Thoracic aorta (tissue), 2 donors: ENCODE results near the gene MTERF2. TPM values are rescaled to one million over a fixed set of nuclear protein-coding genes. Genes with fewer than 3 reads are reported as not detected.
"Not testable (repeated sequence)": the region's sequence is repeated elsewhere in the genome, so short reads cannot be mapped to it uniquely, and the experiment has no call there.

Experiments used
- ATAC-seq: fragments of 150-250 bp; one replicate; pipeline ENCODE4 v1.8.0; 2017; ENCODE audit warnings: low read depth; ENCODE audit not compliant: insufficient number of reproducible peaks, low FRiP score
- DNase-seq: peaks from one replicate; pipeline ENCODE4 v3.0.0-alpha.2; 2020; ENCODE audit warnings: low spot score
- H3K27ac ChIP-seq, 2 donors: fragments of 200-600 bp; sonication (generic); 1 replicate in 1 of 2; 2 replicates in 1 of 2; pipeline ENCODE4 v1.5.1; 2016; ENCODE audit warnings: mild to moderate bottlenecking in 2 of 2, moderate library complexity in 2 of 2
- H3K27me3 ChIP-seq: fragments of 200-600 bp; sonication (generic); replicated peaks from 2 replicates; pipeline ENCODE4 v1.6.0; 2016; ENCODE audit warnings: mild to moderate bottlenecking; ENCODE audit not compliant: insufficient read depth
- H3K36me3 ChIP-seq: fragments of 200-600 bp; sonication (generic); one replicate; pipeline ENCODE4 v1.5.1; 2016
- H3K4me1 ChIP-seq, 2 donors: fragments of 200-600 bp; sonication (generic); 1 replicate in 1 of 2; 2 replicates in 1 of 2; pipeline versions ENCODE4 v1.5.1 to v1.6.0; 2016; ENCODE audit warnings: low read depth in 2 of 2, mild to moderate bottlenecking in 1 of 2; ENCODE audit not compliant: control insufficient read depth in 1 of 2
- H3K4me3 ChIP-seq: fragments of 200-600 bp; sonication (generic); 2 replicates; pipeline ENCODE4 v1.5.1; 2016; ENCODE audit warnings: mild to moderate bottlenecking
- H3K9me3 ChIP-seq: fragments of 200-600 bp; sonication (generic); 2 replicates; pipeline ENCODE4 v1.5.1; 2016
- total RNA-seq, 2 donors: library from RNA; depleted of rRNA; stranded (reverse); fragments of >200 nt; gene quantifications; one replicate each; pipeline versions ENCODE4 v1.1.0 to v1.2.3, GENCODE V29; 2016
- TF ChIP-seq, protein P1 (sequence below): fragments of 200-600 bp; sonication (generic); IDR thresholded peaks from one replicate; pipeline ENCODE4 v1.5.1; 2019; ENCODE audit warnings: antibody characterized with exemption

MTERF2 gene
- total RNA-seq, 2 donors from 2014 or later: 5.8 to 11.1 TPM

DNA sequence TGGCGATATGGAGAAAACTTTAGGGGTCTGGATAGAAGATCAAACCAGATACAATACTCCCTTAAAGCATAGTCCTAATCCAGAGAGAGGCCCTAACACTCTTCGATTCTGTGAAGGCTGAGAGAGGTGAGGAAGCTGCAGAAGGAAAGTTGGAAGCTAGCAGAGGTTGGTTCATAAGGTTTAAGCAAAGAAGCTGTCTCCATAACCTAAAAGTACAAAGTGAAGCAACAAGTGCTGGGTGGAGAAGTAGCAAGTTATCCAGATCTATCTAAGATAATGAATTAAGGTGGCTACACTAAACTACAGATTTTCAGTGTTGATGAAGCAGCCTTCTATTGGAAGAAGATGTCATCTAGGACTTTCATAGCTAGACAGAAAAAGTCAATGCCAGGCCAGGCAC is 24.6 kb upstream of the MTERF2 start:
- ATAC-seq (no peak), DNase-seq (no peak)
- no peak overlapping the region for H3K27ac ChIP-seq
- no peak overlapping the region for H3K4me3 ChIP-seq
- no peaks in the 10 kb centered on the region for H3K9me3 ChIP-seq
- H3K36me3 ChIP-seq: no peaks in the 10 kb centered on the region
- no peaks in the 10 kb centered on the region for H3K27me3 ChIP-seq
- TF ChIP-seq, protein P1, sequence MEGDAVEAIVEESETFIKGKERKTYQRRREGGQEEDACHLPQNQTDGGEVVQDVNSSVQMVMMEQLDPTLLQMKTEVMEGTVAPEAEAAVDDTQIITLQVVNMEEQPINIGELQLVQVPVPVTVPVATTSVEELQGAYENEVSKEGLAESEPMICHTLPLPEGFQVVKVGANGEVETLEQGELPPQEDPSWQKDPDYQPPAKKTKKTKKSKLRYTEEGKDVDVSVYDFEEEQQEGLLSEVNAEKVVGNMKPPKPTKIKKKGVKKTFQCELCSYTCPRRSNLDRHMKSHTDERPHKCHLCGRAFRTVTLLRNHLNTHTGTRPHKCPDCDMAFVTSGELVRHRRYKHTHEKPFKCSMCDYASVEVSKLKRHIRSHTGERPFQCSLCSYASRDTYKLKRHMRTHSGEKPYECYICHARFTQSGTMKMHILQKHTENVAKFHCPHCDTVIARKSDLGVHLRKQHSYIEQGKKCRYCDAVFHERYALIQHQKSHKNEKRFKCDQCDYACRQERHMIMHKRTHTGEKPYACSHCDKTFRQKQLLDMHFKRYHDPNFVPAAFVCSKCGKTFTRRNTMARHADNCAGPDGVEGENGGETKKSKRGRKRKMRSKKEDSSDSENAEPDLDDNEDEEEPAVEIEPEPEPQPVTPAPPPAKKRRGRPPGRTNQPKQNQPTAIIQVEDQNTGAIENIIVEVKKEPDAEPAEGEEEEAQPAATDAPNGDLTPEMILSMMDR: no peak
- H3K4me1 ChIP-seq: no peaks in the 10 kb centered on the region

DNA sequence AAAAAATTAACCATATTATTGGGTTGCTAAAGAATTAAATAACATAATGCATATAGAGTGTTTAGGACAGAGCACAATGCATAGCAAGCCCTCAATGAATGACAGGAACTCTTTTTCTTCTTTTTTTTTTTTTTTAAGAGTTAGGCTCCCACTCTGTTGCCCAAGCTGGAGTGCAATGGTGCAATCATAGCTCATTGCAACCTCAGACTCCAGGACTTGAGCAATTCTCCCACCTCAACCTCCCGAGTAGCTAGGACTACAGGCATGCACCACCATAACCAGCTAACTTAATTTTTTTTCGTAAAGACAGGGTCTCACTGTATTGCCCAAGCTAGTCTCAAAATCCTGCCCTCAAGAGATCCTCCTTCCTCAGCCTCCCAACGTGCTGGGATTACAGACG is 20.5 kb upstream of the MTERF2 start:
- DNase-seq: no peak
- no peak overlapping the region for H3K4me3 ChIP-seq
- no peak for ATAC-seq
- no peaks in the 10 kb centered on the region for H3K9me3 ChIP-seq
- TF ChIP-seq, protein P1: no peak
- H3K4me1 ChIP-seq: peaks cover 9 to 17% of the 10 kb centered on the region in 2 donors
- H3K27ac ChIP-seq: no peak overlapping the region
- no peaks in the 10 kb centered on the region for H3K27me3 ChIP-seq
- no peaks in the 10 kb centered on the region for H3K36me3 ChIP-seq

DNA sequence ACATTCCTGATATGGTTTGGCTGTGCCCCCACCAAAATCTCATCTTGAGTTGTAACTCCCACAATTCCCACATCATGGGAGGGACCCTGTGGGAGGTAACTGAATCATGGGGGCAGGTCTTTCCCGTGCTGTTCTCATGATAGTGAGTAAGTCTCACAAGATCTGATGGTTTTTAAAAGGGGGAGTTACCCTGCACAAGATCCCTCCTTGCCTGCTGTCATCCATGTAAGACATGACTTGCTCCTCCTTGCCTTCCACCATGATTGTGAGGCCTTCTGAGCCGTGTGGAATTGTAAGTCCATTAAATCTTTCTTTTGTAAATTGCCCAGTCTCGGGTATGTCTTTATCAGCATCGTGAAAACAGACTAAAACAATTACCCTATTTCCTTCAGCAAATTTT is 15.7 kb upstream of the MTERF2 start:
- not testable (repeated sequence) for ATAC-seq, H3K4me3 ChIP-seq

DNA sequence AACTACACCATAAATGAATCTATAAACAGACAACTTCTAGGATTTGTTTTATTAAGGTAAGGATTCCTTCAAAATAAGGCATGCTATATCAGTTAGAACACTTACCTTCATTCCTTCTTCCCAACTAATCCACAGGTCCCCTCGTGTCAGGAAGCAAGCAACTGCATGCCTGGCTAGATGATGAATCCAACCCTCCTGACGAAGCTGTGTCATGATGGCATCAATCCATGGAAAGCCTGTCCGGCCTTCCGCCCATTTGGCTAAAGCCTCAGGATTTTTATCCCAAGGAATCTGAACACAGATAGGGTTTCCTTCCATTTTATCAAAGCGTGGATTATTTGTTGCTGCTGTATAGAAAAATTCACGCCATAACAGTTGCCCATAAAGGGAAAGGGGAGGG is 12.5 kb upstream of the MTERF2 start:
- TF ChIP-seq, protein P1: no peak
- Histone ChIP-seq H3K27me3 (no peaks in the 10 kb centered on the region), H3K36me3 (peaks cover 5% of the 10 kb centered on the region), H3K27ac (no peak overlapping the region), H3K4me3 (no peak overlapping the region), H3K9me3 (no peaks in the 10 kb centered on the region), H3K4me1 (peaks cover 0 to 4% of the 10 kb centered on the region in 2 donors)
- ATAC-seq (no peak), DNase-seq (no peak)

More for the DNA sequence above, 15.7 kb upstream of the MTERF2 start:
- DNase-seq, H3K9me3 ChIP-seq, H3K27me3 ChIP-seq, H3K36me3 ChIP-seq, H3K27ac ChIP-seq: not testable (repeated sequence)
- peaks cover 9 to 17% of the 10 kb centered on the region in 2 donors for H3K4me1 ChIP-seq

DNA sequence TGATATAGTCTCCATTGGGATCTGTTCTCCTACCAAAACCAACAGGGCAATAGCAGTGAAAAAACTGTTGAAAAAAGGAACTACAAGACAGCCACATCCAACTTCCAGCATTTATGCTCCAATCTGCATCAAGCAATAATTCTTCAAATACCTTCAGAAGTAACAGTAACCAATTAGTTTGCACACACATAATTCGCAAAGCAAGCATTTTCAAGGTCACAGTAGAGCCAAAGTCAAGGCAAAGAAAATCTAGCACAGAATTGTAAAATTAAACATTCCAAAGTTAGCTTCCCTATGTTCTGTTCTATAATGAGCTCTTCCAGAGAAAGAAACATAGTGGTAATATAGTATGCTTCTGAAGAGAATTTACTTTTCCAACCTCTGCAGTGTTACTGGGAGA is 11.0 kb upstream of the MTERF2 start:
- Histone ChIP-seq H3K9me3 (no peaks in the 10 kb centered on the region), H3K4me1 (peaks cover 0 to 4% of the 10 kb centered on the region in 2 donors), H3K27me3 (no peaks in the 10 kb centered on the region), H3K27ac (no peak overlapping the region), H3K36me3 (peaks cover 5% of the 10 kb centered on the region), H3K4me3 (no peak overlapping the region)
- ATAC-seq (no peak), DNase-seq (no peak)
- TF ChIP-seq, protein P1: no peak

DNA sequence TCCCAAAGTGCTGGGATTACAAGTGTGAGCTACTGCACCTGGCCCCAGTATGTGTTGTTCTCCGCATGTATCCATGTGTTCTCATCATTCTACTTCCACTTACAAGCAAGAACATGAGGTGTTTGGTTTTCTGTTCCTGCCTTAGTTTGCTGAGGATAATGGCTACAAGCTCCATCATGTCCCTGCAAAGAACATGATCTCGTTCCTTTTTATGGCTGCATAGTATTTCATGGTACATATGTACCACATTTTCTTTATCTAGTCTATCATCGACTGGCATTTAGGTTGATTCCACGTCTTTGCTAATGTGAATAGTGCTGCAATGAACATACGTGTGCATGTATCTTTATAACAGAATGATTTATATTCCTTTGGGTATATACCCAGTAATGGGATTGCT is 9.2 kb upstream of the MTERF2 start:
- H3K36me3 ChIP-seq, H3K27me3 ChIP-seq, DNase-seq, H3K4me1 ChIP-seq, H3K4me3 ChIP-seq, ATAC-seq, H3K9me3 ChIP-seq, H3K27ac ChIP-seq: not testable (repeated sequence)
